ENCODE measurements around the gene PPP1R13B. TPM values are rescaled to one million over a fixed set of nuclear protein-coding genes. Genes with fewer than 3 reads are reported as not detected.

The PPP1R13B gene
- polyA plus RNA-seq, 1 donor (not counting 4 experiments of a cell fraction or from before 2014, with no cell fraction given), result 7.7 TPM

DNA sequence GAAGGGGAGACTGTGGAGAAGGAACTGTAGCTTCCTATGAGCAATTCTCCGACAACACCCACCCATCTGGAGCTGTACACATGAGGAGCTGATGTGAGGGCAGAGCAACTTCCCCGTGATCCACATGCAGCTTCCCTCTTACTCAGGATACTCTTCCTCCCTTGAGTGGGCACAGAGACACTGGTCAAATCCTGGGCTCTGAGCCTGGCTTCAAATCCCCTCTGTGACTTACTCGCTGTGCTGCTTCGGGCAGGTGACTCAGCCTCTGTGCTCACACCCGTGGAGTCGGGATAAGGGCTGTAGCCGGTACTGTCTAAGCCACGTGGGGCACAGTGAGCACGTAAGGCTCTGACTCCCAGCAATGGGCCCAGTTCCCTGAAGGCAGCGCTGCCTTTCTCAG lies 100.7 kb downstream of the PPP1R13B start:
- H3K4me1 ChIP-seq (ENCODE audit: control insufficient read depth, extremely low read depth, insufficient read depth, low read length), result no peaks in the 10 kb centered on the region
- H3K4me2 ChIP-seq (ENCODE audit: control insufficient read depth, extremely low read depth, insufficient read depth, low read depth, low read length), result no peak overlapping the region
- no peaks in the 10 kb centered on the region for H4K20me1 ChIP-seq (ENCODE audit: control insufficient read depth, extremely low read depth, insufficient read depth, low read length)
- H3K36me3 ChIP-seq (ENCODE audit: control insufficient read depth in 2 of 2, extremely low read depth in 1 of 2, insufficient read depth in 2 of 2, low read length in 2 of 2), result peaks cover 15 to 32% of the 10 kb centered on the region in 2 experiments
- no peak for DNase-seq (ENCODE audit: low read depth, low spot score)
- H3K79me2 ChIP-seq (ENCODE audit: control insufficient read depth, insufficient read depth, low read length), result no peaks in the 10 kb centered on the region
- no peaks in the 10 kb centered on the region for H3K27me3 ChIP-seq (ENCODE audit: control insufficient read depth, extremely low read depth, insufficient read depth, low read length)
- no peak for FAIRE-seq
- no peak overlapping the region for H3K9ac ChIP-seq (ENCODE audit: control insufficient read depth, extremely low read depth, insufficient read depth, low read length)
- H3K9me1 ChIP-seq (ENCODE audit: control insufficient read depth, extremely low read depth, insufficient read depth, low read length), result no peaks in the 10 kb centered on the region
- no peak overlapping the region for H2AFZ ChIP-seq (ENCODE audit: control insufficient read depth, low read length)
- no peaks in the 10 kb centered on the region for H3K9me3 ChIP-seq (ENCODE audit: control insufficient read depth, low read depth, low read length)
- dilution Hi-C loops (cut with MboI; ENCODE audit: extremely low pct_ligation_motif_present, low sequenced_read_pairs), result no loop called here
- no peak overlapping the region for H3K27ac ChIP-seq (ENCODE audit: control insufficient read depth, insufficient read depth, low read length)
- no peak overlapping the region for H3K4me3 ChIP-seq (ENCODE audit: control insufficient read depth in 2 of 3, extremely low read depth in 1 of 3, insufficient read depth in 2 of 3, low read depth in 1 of 3, low read length in 3 of 3)
- TF ChIP-seq, protein P1, sequence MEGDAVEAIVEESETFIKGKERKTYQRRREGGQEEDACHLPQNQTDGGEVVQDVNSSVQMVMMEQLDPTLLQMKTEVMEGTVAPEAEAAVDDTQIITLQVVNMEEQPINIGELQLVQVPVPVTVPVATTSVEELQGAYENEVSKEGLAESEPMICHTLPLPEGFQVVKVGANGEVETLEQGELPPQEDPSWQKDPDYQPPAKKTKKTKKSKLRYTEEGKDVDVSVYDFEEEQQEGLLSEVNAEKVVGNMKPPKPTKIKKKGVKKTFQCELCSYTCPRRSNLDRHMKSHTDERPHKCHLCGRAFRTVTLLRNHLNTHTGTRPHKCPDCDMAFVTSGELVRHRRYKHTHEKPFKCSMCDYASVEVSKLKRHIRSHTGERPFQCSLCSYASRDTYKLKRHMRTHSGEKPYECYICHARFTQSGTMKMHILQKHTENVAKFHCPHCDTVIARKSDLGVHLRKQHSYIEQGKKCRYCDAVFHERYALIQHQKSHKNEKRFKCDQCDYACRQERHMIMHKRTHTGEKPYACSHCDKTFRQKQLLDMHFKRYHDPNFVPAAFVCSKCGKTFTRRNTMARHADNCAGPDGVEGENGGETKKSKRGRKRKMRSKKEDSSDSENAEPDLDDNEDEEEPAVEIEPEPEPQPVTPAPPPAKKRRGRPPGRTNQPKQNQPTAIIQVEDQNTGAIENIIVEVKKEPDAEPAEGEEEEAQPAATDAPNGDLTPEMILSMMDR (optimal IDR thresholded peaks at IDR 0.05 in 1 of 3, IDR thresholded peaks at IDR 0.05 in 1 of 3, conservative IDR thresholded peaks at IDR 0.05 in 1 of 3; ENCODE audit: extremely low read depth in 1 of 3, insufficient read depth in 2 of 3, low read length in 3 of 3), result no peak
- no peak for TF ChIP-seq EZH2 (IDR thresholded peaks at IDR 0.05; ENCODE audit: low read length)

DNA sequence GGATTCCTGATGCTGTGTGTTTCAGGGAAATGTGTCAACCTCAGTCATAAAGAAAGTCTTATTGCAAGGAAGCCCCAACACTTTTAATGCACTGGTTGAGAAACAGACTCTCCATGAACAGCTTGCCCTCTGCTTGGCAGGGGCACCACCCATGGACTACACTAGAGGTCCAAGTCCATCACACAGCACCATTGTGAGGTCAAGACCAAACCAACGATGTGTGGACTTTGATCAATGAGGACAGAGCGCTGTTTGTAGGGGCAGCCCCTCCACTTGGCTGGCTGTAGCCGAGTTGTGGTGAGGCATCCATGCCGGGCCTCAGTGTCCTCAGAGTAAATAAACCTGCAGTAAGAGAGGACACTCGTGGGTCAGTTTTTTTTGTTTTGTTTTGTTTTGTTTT lies 102.0 kb downstream of the PPP1R13B start:
- Histone ChIP-seq H3K4me2 (ENCODE audit: control insufficient read depth, extremely low read depth, insufficient read depth, low read depth, low read length) (no peak overlapping the region), H3K9me3 (ENCODE audit: control insufficient read depth, low read depth, low read length) (no peaks in the 10 kb centered on the region), H3K9ac (ENCODE audit: control insufficient read depth, extremely low read depth, insufficient read depth, low read length) (no peak overlapping the region), H2AFZ (ENCODE audit: control insufficient read depth, low read length) (no peak overlapping the region), H4K20me1 (ENCODE audit: control insufficient read depth, extremely low read depth, insufficient read depth, low read length) (no peaks in the 10 kb centered on the region), H3K27ac (ENCODE audit: control insufficient read depth, insufficient read depth, low read length) (no peak overlapping the region), H3K4me3 (ENCODE audit: control insufficient read depth in 2 of 3, extremely low read depth in 1 of 3, insufficient read depth in 2 of 3, low read depth in 1 of 3, low read length in 3 of 3) (no peak overlapping the region), H3K36me3 (ENCODE audit: control insufficient read depth in 2 of 2, extremely low read depth in 1 of 2, insufficient read depth in 2 of 2, low read length in 2 of 2) (peaks cover 14 to 35% of the 10 kb centered on the region in 2 experiments), H3K79me2 (ENCODE audit: control insufficient read depth, insufficient read depth, low read length) (no peaks in the 10 kb centered on the region), H3K4me1 (ENCODE audit: control insufficient read depth, extremely low read depth, insufficient read depth, low read length) (no peaks in the 10 kb centered on the region), H3K27me3 (ENCODE audit: control insufficient read depth, extremely low read depth, insufficient read depth, low read length) (no peaks in the 10 kb centered on the region), H3K9me1 (ENCODE audit: control insufficient read depth, extremely low read depth, insufficient read depth, low read length) (no peaks in the 10 kb centered on the region)
- TF ChIP-seq, protein P1 (optimal IDR thresholded peaks at IDR 0.05 in 1 of 3, IDR thresholded peaks at IDR 0.05 in 1 of 3, conservative IDR thresholded peaks at IDR 0.05 in 1 of 3; ENCODE audit: extremely low read depth in 1 of 3, insufficient read depth in 2 of 3, low read length in 3 of 3), result no peak
- no peak for TF ChIP-seq EZH2 (IDR thresholded peaks at IDR 0.05; ENCODE audit: low read length)
- dilution Hi-C loops (cut with MboI; ENCODE audit: extremely low pct_ligation_motif_present, low sequenced_read_pairs), result no loop called here
- DNase-seq (ENCODE audit: low read depth, low spot score) (no peak), FAIRE-seq (no peak)
